SK-N-SH (cell line): ENCODE measurements around the gene PCDH1. TPM values are rescaled to one million over a fixed set of nuclear protein-coding genes. Genes with fewer than 3 reads are reported as not detected.

Experiments used
- CTCF ChIA-PET: fragments of 300-600, 350-600 bp; formaldehyde crosslinking; extraction: SDS; loops from one replicate; lab custom pipeline; 2021; lab: Yijun Ruan, JAX
- POLR2A ChIA-PET: fragments of 350-600 bp; sonication (Branson Sonifier 250); formaldehyde crosslinking; extraction: SDS; loops from one replicate; lab custom pipeline; 2020; ENCODE audit warnings: antibody characterized with exemption, inconsistent platforms; lab: Yijun Ruan, JAX
- DNase-seq: peaks from one replicate; pipeline ENCODE4 v3.0.0; 2012
- H2AFZ ChIP-seq: fragments of 200-600 bp; sonication (generic); 2 replicates; pipeline ENCODE4 v1.8.1; 2016; ENCODE audit warnings: antibody characterized with exemption, mild to moderate bottlenecking, low read depth
- H3F3A ChIP-seq: fragments of 200-600 bp; sonication (generic); replicated peaks from 2 replicates; pipeline ENCODE3; 2016; ENCODE audit warnings: antibody characterized with exemption, mild to moderate bottlenecking; ENCODE audit not compliant: insufficient read depth
- H3K27ac ChIP-seq, 2 experiments: fragments of 200-500 bp in 1 of 2; fragments of 200-600 bp in 1 of 2; sonication (Bioruptor generic) in 1 of 2; sonication (generic), shearing (Covaris generic) in 1 of 2; 2 replicates each; pipeline versions ENCODE4 v1.5.1 to v1.6.1; 2014 to 2016; ENCODE audit warnings: low read depth in 2 of 2, inconsistent platforms in 1 of 2, low read length in 1 of 2, mild to moderate bottlenecking in 1 of 2, mixed read lengths in 1 of 2
- H3K27me3 ChIP-seq: fragments of 200-600 bp; sonication (generic), shearing (Covaris generic); 2 replicates; pipeline ENCODE4 v1.6.1; 2016; ENCODE audit warnings: mixed run types; ENCODE audit not compliant: insufficient read depth
- H3K36me3 ChIP-seq, 2 experiments: fragments of 200-500 bp in 1 of 2; fragments of 200-600 bp in 1 of 2; sonication (Bioruptor generic) in 1 of 2; sonication (generic) in 1 of 2; replicated peaks in 1 of 2; 2 replicates each; pipeline versions ENCODE3 to v1.5.1; 2014 to 2016; ENCODE audit warnings: low read length in 1 of 2, mild to moderate bottlenecking in 1 of 2; ENCODE audit not compliant: insufficient read depth in 2 of 2, control insufficient read depth in 1 of 2
- H3K4me1 ChIP-seq, 2 experiments: fragments of 200-500 bp in 1 of 2; fragments of 200-600 bp in 1 of 2; sonication (Bioruptor generic) in 1 of 2; sonication (generic), shearing (Covaris generic) in 1 of 2; 2 replicates each; pipeline versions ENCODE4 v1.5.1 to v1.6.1; 2014 to 2016; ENCODE audit warnings: low read depth in 1 of 2, low read length in 1 of 2, mixed run types in 1 of 2; ENCODE audit not compliant: insufficient read depth in 2 of 2, control insufficient read depth in 1 of 2
- H3K4me2 ChIP-seq: fragments of 200-600 bp; sonication (generic), shearing (Covaris generic); 2 replicates; pipeline ENCODE4 v1.6.1; 2017; ENCODE audit warnings: mixed run types
- H3K4me3 ChIP-seq, 2 experiments: fragments of 200-500 bp in 1 of 2; fragments of 200-600 bp in 1 of 2; sonication (Bioruptor generic) in 1 of 2; sonication (generic), shearing (Covaris generic) in 1 of 2; 2 replicates each; pipeline versions ENCODE4 v1.5.1 to v1.8.1; 2014 to 2016; ENCODE audit warnings: low read depth in 2 of 2, inconsistent platforms in 1 of 2, low read length in 1 of 2, mild to moderate bottlenecking in 1 of 2, mixed read lengths in 1 of 2, moderate library complexity in 1 of 2
- H3K79me2 ChIP-seq: fragments of 200-600 bp; sonication (generic); 2 replicates; pipeline ENCODE4 v1.8.1; 2017; ENCODE audit warnings: mild to moderate bottlenecking; ENCODE audit not compliant: insufficient read depth
- H3K9ac ChIP-seq: fragments of 200-600 bp; sonication (generic); 2 replicates; pipeline ENCODE4 v1.6.1; 2017; ENCODE audit warnings: mixed run types
- H3K9me2 ChIP-seq: fragments of 200-600 bp; sonication (generic); 2 replicates; pipeline ENCODE4 v1.6.1; 2017; ENCODE audit warnings: mixed run types
- H3K9me3 ChIP-seq: fragments of 200-600 bp; sonication (generic); 2 replicates; pipeline ENCODE4 v1.6.1; 2017; ENCODE audit warnings: mixed run types, mild to moderate bottlenecking, moderate library complexity
- H4K20me1 ChIP-seq: fragments of 200-600 bp; sonication (generic); 2 replicates; pipeline ENCODE4 v1.6.1; 2017; ENCODE audit warnings: mild to moderate bottlenecking, mixed run types; ENCODE audit not compliant: insufficient read depth
- EZH2phosphoT487 ChIP-seq: fragments of 200-600 bp; sonication (generic); IDR thresholded peaks from 2 replicates; pipeline ENCODE4 v1.6.1; 2017; ENCODE audit warnings: low read depth, mixed run types, mild to moderate bottlenecking, antibody characterized with exemption, moderate library complexity, borderline replicate concordance
- NRF1 ChIP-seq: IDR thresholded peaks from 2 replicates; pipeline ENCODE4 v1.6.1; 2012; ENCODE audit warnings: low read depth, mild to moderate bottlenecking, low read length
- POLR2AphosphoS5 ChIP-seq: IDR thresholded peaks from 2 replicates; pipeline ENCODE4 v1.6.1; 2012; ENCODE audit warnings: low read depth, low read length
- RAD21 ChIP-seq: IDR thresholded peaks from 2 replicates; pipeline ENCODE4 v1.6.1; 2012; ENCODE audit warnings: mild to moderate bottlenecking, low read length
- WGBS: methylation state at CpG from one replicate; pipeline ENCODE4 v1.1.6; 2017; ENCODE audit warnings: low lambda C conversion rate; 5-methylcytosine and 5-hydroxymethylcytosine counted together
- polyA plus RNA-seq, 3 experiments: library from polyadenylated mRNA; depleted of rRNA; stranded (reverse); fragments of >200 nt; gene quantifications; 2 replicates each; pipeline ENCODE4 v1.2.3, GENCODE V29; 2012

Gene PCDH1
- polyA plus RNA-seq, 1 of the 3 experiments (the other 2 are of a cell fraction), result 0.08 TPM

DNA sequence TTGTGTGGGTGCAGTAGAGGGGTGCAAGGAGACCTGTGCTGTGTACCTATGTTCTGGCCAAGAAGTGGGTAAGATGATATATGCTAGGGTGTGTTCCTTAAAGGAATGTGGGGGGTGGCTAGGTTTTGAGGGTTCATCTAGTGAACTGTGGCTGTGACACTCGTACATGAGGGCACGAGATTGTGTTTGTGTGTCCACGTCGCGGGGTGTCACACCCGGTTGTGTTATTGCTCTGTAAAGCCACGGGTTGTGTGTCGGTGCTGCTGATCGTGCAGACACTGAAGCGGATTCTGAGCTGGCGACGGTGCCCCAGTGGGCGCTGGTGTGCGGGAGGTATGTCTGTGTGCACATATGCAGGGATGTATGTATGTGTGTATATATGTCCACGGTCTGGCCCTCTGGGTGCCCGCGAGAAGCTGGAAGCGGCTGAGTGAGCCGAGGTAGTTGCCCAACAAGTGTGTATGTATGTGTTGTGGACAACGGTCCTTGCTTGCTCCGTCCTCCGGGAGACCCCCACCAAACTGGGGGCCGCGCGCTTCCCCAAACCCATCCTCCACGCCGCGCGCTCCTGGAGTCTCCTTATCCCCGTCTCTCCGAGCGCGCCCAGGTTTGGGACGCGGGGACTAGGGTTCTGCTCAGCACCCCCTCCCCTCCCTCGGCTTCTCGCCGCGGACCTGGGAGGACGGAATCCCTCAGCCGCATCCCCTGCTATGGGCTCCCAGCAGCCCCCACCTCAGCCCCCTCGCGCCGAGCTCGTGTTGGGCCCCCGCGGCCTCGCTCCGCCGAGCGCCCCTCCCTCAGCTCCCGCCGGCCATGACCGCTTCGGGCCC, 639 bp downstream of the PCDH1 start:
- H3K4me2 ChIP-seq, result peak overlapping the region; percentile 80
- no peaks in the 10 kb centered on the region for H3K36me3 ChIP-seq
- peak; percentile 54 for DNase-seq
- peaks cover 67% of the 10 kb centered on the region for H3K27me3 ChIP-seq
- no peaks in the 10 kb centered on the region for H3K9me2 ChIP-seq
- no peaks in the 10 kb centered on the region for H3K9me3 ChIP-seq
- H3F3A ChIP-seq, result no peaks in the 10 kb centered on the region
- ChIA-PET CTCF (interaction anchor here (0.6 to 10.4 kb wide), 32 partner anchors 12 to 224 kb away, joined by 3 to 451 read pairs (median 8); partner anchors contain the start of genes GNPDA1, PCDH12 and RNF14), POLR2A (interaction anchor here (0.8 to 2.8 kb wide), 7 partner anchors 20 to 241 kb away, joined by 3 to 13 read pairs (median 3); partner anchors contain the start of genes HDAC3 and RELL2)
- no peak overlapping the region for H3K9ac ChIP-seq
- H3K4me3 ChIP-seq, result peak overlapping the region; percentile 55 to 59
- TF ChIP-seq RAD21, result 0 out of 2 replicates have a peak, but pooled peaks have one; percentile 2
- no peak for TF ChIP-seq POLR2AphosphoS5
- H3K4me1 ChIP-seq, result peaks cover 4 to 58% of the 10 kb centered on the region in 2 experiments; a peak in 2 of 4 replicates
- H3K79me2 ChIP-seq, result no peaks in the 10 kb centered on the region
- peak overlapping the region in 1 of 2 experiments; percentile 41; a peak in 1 of 4 replicates for H3K27ac ChIP-seq
- H4K20me1 ChIP-seq, result no peaks in the 10 kb centered on the region
- WGBS, result 3% methylated on average over 36 of the region's 55 CpGs
- no peak overlapping the region for H2AFZ ChIP-seq

DNA sequence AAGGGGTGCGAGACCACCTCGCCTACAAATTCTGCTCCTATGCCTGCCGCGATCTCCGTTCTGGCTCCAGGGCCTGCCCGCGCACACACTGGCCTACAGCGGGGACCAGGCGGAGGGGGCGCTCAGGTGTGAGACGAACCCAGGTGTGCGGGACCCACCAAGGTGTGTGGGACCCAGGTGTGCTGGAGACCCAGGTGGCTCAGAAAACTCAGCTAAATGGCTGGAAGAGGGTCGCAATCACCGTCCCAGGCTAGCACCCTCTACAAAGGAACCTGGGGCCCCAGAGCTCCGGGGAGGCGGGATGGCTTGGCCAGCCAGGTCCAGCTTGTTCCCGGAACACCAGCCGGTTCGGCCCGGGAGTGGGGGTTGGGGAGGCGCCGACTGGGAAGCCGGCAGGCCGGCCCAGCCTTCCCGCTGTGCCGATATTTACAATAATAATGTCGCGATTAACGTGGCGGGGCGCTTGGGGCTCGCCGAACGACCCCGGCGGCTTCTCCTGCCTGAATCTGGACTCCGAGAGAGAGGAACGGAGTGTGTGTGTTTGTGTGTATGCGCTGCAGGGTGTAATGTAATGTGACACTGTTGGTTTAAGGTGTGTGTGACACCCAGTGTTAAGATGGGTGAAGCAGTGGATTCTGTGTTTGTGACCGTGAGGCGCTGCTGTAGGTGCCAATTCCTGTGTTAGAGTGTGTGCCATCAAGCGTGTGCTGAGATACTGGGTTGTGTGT, 1.4 kb downstream of the PCDH1 start:
- Histone ChIP-seq H3K79me2 (no peaks in the 10 kb centered on the region), H3K9me2 (no peaks in the 10 kb centered on the region), H3F3A (no peaks in the 10 kb centered on the region), H3K9me3 (no peaks in the 10 kb centered on the region), H4K20me1 (no peaks in the 10 kb centered on the region), H3K27me3 (peaks cover 65% of the 10 kb centered on the region), H3K4me1 (peaks cover 4 to 51% of the 10 kb centered on the region in 2 experiments; a peak in 2 of 4 replicates), H3K36me3 (no peaks in the 10 kb centered on the region), H3K4me3 (peak overlapping the region in 1 of 2 experiments; percentile 55; a peak in 1 of 4 replicates), H3K27ac (no peak overlapping the region), H3K9ac (no peak overlapping the region), H2AFZ (no peak overlapping the region), H3K4me2 (peak overlapping the region; percentile 80; the same call in 1 of the 2 replicates)
- WGBS, result 8% methylated on average over 27 of the region's 42 CpGs
- POLR2A ChIA-PET, result interaction anchor here (0.7 to 2.8 kb wide), 6 partner anchors 19 to 240 kb away, joined by 3 to 13 read pairs (median 3); partner anchors contain the start of genes HDAC3 and RELL2
- DNase-seq, result no peak
- CTCF ChIA-PET, result interaction anchor here (1.6 to 10.4 kb wide), 11 partner anchors 18 to 180 kb away, joined by 5 to 451 read pairs (median 78); partner anchors contain the start of genes PCDH12 and RNF14
- peak; percentile 83; the same call in 1 of the 2 replicates for TF ChIP-seq EZH2phosphoT487
- no peak for TF ChIP-seq NRF1
